ENCODE measurements around the gene CLDN24.

Gene CLDN24

GRCh38 chr4:183322326-183322725, at the start of gene CLDN24:
CLDN24 (minus strand) TSS chr4:183322426; CDS start chr4:183322426, 0 bp downstream.
- no peak for DNase-seq

- DNase-seq: no peak
Observed at GRCh38 chr4:183370786-183371185, 48.6 kb upstream of the CLDN24 start.

GRCh38 chr4:183369073-183369472, 46.8 kb upstream of the CLDN24 start:
- DNase-seq: no peak

GRCh38 chr4:183366206-183366835, 44.1 kb upstream of the CLDN24 start:
- no peak for DNase-seq

GRCh38 chr4:183364025-183364424, 41.8 kb upstream of the CLDN24 start:
- DNase-seq: no peak

GRCh38 chr4:183362916-183363542, 40.8 kb upstream of the CLDN24 start:
- DNase-seq: no peak

- no peak for DNase-seq
Observed at GRCh38 chr4:183362036-183362435, 39.8 kb upstream of the CLDN24 start.

- no peak for DNase-seq
Observed at GRCh38 chr4:183360161-183360919, 38.1 kb upstream of the CLDN24 start.

- no peak for DNase-seq
Observed at GRCh38 chr4:183358215-183358755, 36.1 kb upstream of the CLDN24 start.

GRCh38 chr4:183356931-183357675, 34.9 kb upstream of the CLDN24 start:
- DNase-seq: no peak

- DNase-seq: no peak
Observed at GRCh38 chr4:183356173-183356830, 34.1 kb upstream of the CLDN24 start.

GRCh38 chr4:183355405-183355804, 33.2 kb upstream of the CLDN24 start:
- no peak for DNase-seq

- no peak for DNase-seq
Observed at GRCh38 chr4:183354219-183354618, 32.0 kb upstream of the CLDN24 start.

- DNase-seq: no peak
Observed at GRCh38 chr4:183353557-183353956, 31.3 kb upstream of the CLDN24 start.

GRCh38 chr4:183352546-183352945, 30.3 kb upstream of the CLDN24 start:
- no peak for DNase-seq

GRCh38 chr4:183350317-183351071, 28.3 kb upstream of the CLDN24 start:
- DNase-seq: no peak

GRCh38 chr4:183349673-183350072, 27.4 kb upstream of the CLDN24 start:
- no peak for DNase-seq

GRCh38 chr4:183348706-183349659, 26.8 kb upstream of the CLDN24 start:
- DNase-seq: no peak

GRCh38 chr4:183348136-183348535, 25.9 kb upstream of the CLDN24 start:
- DNase-seq: no peak

GRCh38 chr4:183347566-183347965, 25.3 kb upstream of the CLDN24 start:
- no peak for DNase-seq

- no peak for DNase-seq
Observed at GRCh38 chr4:183347146-183347545, 24.9 kb upstream of the CLDN24 start.

Data from activated naive CD4-positive, alpha-beta T cell (primary cell).